SK-N-SH (cell line): ENCODE measurements around the gene RBP5. TPM values are rescaled to one million over a fixed set of nuclear protein-coding genes. Genes with fewer than 3 reads are reported as not detected.

Source experiments
- CTCF ChIA-PET: fragments of 300-600, 350-600 bp; formaldehyde crosslinking; extraction: SDS; loops from one replicate; lab custom pipeline; 2021; lab: Yijun Ruan, JAX
- POLR2A ChIA-PET: fragments of 350-600 bp; sonication (Branson Sonifier 250); formaldehyde crosslinking; extraction: SDS; loops from one replicate; lab custom pipeline; 2020; ENCODE audit warnings: antibody characterized with exemption, inconsistent platforms; lab: Yijun Ruan, JAX
- DNase-seq: peaks from one replicate; pipeline ENCODE4 v3.0.0; 2012
- H2AFZ ChIP-seq: fragments of 200-600 bp; sonication (generic); 2 replicates; pipeline ENCODE4 v1.8.1; 2016; ENCODE audit warnings: antibody characterized with exemption, mild to moderate bottlenecking, low read depth
- H3F3A ChIP-seq: fragments of 200-600 bp; sonication (generic); replicated peaks from 2 replicates; pipeline ENCODE3; 2016; ENCODE audit warnings: antibody characterized with exemption, mild to moderate bottlenecking; ENCODE audit not compliant: insufficient read depth
- H3K27ac ChIP-seq, 2 experiments: fragments of 200-500 bp in 1 of 2; fragments of 200-600 bp in 1 of 2; sonication (Bioruptor generic) in 1 of 2; sonication (generic), shearing (Covaris generic) in 1 of 2; 2 replicates each; pipeline versions ENCODE4 v1.5.1 to v1.6.1; 2014 to 2016; ENCODE audit warnings: low read depth in 2 of 2, inconsistent platforms in 1 of 2, low read length in 1 of 2, mild to moderate bottlenecking in 1 of 2, mixed read lengths in 1 of 2
- H3K27me3 ChIP-seq: fragments of 200-600 bp; sonication (generic), shearing (Covaris generic); 2 replicates; pipeline ENCODE4 v1.6.1; 2016; ENCODE audit warnings: mixed run types; ENCODE audit not compliant: insufficient read depth
- H3K36me3 ChIP-seq, 2 experiments: fragments of 200-500 bp in 1 of 2; fragments of 200-600 bp in 1 of 2; sonication (Bioruptor generic) in 1 of 2; sonication (generic) in 1 of 2; replicated peaks in 1 of 2; 2 replicates each; pipeline versions ENCODE3 to v1.5.1; 2014 to 2016; ENCODE audit warnings: low read length in 1 of 2, mild to moderate bottlenecking in 1 of 2; ENCODE audit not compliant: insufficient read depth in 2 of 2, control insufficient read depth in 1 of 2
- H3K4me1 ChIP-seq, 2 experiments: fragments of 200-500 bp in 1 of 2; fragments of 200-600 bp in 1 of 2; sonication (Bioruptor generic) in 1 of 2; sonication (generic), shearing (Covaris generic) in 1 of 2; 2 replicates each; pipeline versions ENCODE4 v1.5.1 to v1.6.1; 2014 to 2016; ENCODE audit warnings: low read depth in 1 of 2, low read length in 1 of 2, mixed run types in 1 of 2; ENCODE audit not compliant: insufficient read depth in 2 of 2, control insufficient read depth in 1 of 2
- H3K4me2 ChIP-seq: fragments of 200-600 bp; sonication (generic), shearing (Covaris generic); 2 replicates; pipeline ENCODE4 v1.6.1; 2017; ENCODE audit warnings: mixed run types
- H3K4me3 ChIP-seq, 2 experiments: fragments of 200-500 bp in 1 of 2; fragments of 200-600 bp in 1 of 2; sonication (Bioruptor generic) in 1 of 2; sonication (generic), shearing (Covaris generic) in 1 of 2; 2 replicates each; pipeline versions ENCODE4 v1.5.1 to v1.8.1; 2014 to 2016; ENCODE audit warnings: low read depth in 2 of 2, inconsistent platforms in 1 of 2, low read length in 1 of 2, mild to moderate bottlenecking in 1 of 2, mixed read lengths in 1 of 2, moderate library complexity in 1 of 2
- H3K79me2 ChIP-seq: fragments of 200-600 bp; sonication (generic); 2 replicates; pipeline ENCODE4 v1.8.1; 2017; ENCODE audit warnings: mild to moderate bottlenecking; ENCODE audit not compliant: insufficient read depth
- H3K9ac ChIP-seq: fragments of 200-600 bp; sonication (generic); 2 replicates; pipeline ENCODE4 v1.6.1; 2017; ENCODE audit warnings: mixed run types
- H3K9me2 ChIP-seq: fragments of 200-600 bp; sonication (generic); 2 replicates; pipeline ENCODE4 v1.6.1; 2017; ENCODE audit warnings: mixed run types
- H3K9me3 ChIP-seq: fragments of 200-600 bp; sonication (generic); 2 replicates; pipeline ENCODE4 v1.6.1; 2017; ENCODE audit warnings: mixed run types, mild to moderate bottlenecking, moderate library complexity
- H4K20me1 ChIP-seq: fragments of 200-600 bp; sonication (generic); 2 replicates; pipeline ENCODE4 v1.6.1; 2017; ENCODE audit warnings: mild to moderate bottlenecking, mixed run types; ENCODE audit not compliant: insufficient read depth
- EZH2phosphoT487 ChIP-seq: fragments of 200-600 bp; sonication (generic); IDR thresholded peaks from 2 replicates; pipeline ENCODE4 v1.6.1; 2017; ENCODE audit warnings: low read depth, mixed run types, mild to moderate bottlenecking, antibody characterized with exemption, moderate library complexity, borderline replicate concordance
- FOXJ3 ChIP-seq: sonication (generic); formaldehyde crosslinking; IDR thresholded peaks from 2 replicates; pipeline ENCODE4 v1.5.1; 2020; ENCODE audit warnings: mild to moderate bottlenecking, missing genetic modification reagents
- GABPA ChIP-seq: IDR thresholded peaks from 2 replicates; pipeline ENCODE4 v1.4.0; 2012; ENCODE audit warnings: low read depth, mild to moderate bottlenecking
- MXI1 ChIP-seq: IDR thresholded peaks from 2 replicates; pipeline ENCODE4 v1.6.1; 2012; ENCODE audit warnings: mild to moderate bottlenecking, low read depth, low read length, improper control_type of control experiment
- NRF1 ChIP-seq: IDR thresholded peaks from 2 replicates; pipeline ENCODE4 v1.6.1; 2012; ENCODE audit warnings: low read depth, mild to moderate bottlenecking, low read length
- RAD21 ChIP-seq: IDR thresholded peaks from 2 replicates; pipeline ENCODE4 v1.6.1; 2012; ENCODE audit warnings: mild to moderate bottlenecking, low read length
- RFX5 ChIP-seq: IDR thresholded peaks from 2 replicates; pipeline ENCODE4 v1.6.1; 2012; ENCODE audit warnings: mild to moderate bottlenecking, improper control_type of control experiment, low read length
- RXRA ChIP-seq: IDR thresholded peaks from 2 replicates; pipeline ENCODE4 v1.4.0; 2012; ENCODE audit warnings: low read depth, mild to moderate bottlenecking, borderline replicate concordance
- SIN3A ChIP-seq: IDR thresholded peaks from 2 replicates; pipeline ENCODE4 v1.6.1; 2012; ENCODE audit warnings: low read depth, mild to moderate bottlenecking, low read length, moderate library complexity, borderline replicate concordance
- SMC3 ChIP-seq: IDR thresholded peaks from 2 replicates; pipeline ENCODE4 v1.6.1; 2012; ENCODE audit warnings: low read depth, low read length, improper control_type of control experiment
- TAF1 ChIP-seq: IDR thresholded peaks from 2 replicates; pipeline ENCODE4 v1.6.1; 2012; ENCODE audit warnings: low read depth, mild to moderate bottlenecking, low read length, moderate library complexity, borderline replicate concordance
- TEAD4 ChIP-seq: IDR thresholded peaks from 2 replicates; pipeline ENCODE4 v1.4.0; 2012; ENCODE audit warnings: mild to moderate bottlenecking, borderline replicate concordance; ENCODE audit not compliant: insufficient read depth
- WGBS: methylation state at CpG from one replicate; pipeline ENCODE4 v1.1.6; 2017; ENCODE audit warnings: low lambda C conversion rate; 5-methylcytosine and 5-hydroxymethylcytosine counted together
- polyA plus RNA-seq, 3 experiments: library from polyadenylated mRNA; depleted of rRNA; stranded (reverse); fragments of >200 nt; gene quantifications; 2 replicates each; pipeline ENCODE4 v1.2.3, GENCODE V29; 2012
- TF ChIP-seq, protein P1 (sequence below): fragments of 200-600 bp; sonication (generic); IDR thresholded peaks from 2 replicates; pipeline ENCODE4 v1.6.1; 2017; ENCODE audit warnings: antibody characterized with exemption, mild to moderate bottlenecking, moderate library complexity
- TF ChIP-seq, protein P2 (sequence below): fragments of 150-350 bp; IDR thresholded peaks from 2 replicates; pipeline ENCODE4 v1.6.1; 2017; ENCODE audit warnings: antibody characterized with exemption, low read length, low read depth, borderline replicate concordance
- TF ChIP-seq, protein P3 (sequence below): IDR thresholded peaks from 2 replicates; pipeline ENCODE4 v1.6.1; 2012; ENCODE audit warnings: mild to moderate bottlenecking, low read depth, low read length, moderate library complexity
- TF ChIP-seq, protein P4 (sequence below): IDR thresholded peaks from 2 replicates; pipeline ENCODE4; 2012

Gene RBP5
- polyA plus RNA-seq, 1 of the 3 experiments (the other 2 are of a cell fraction): 0.12 TPM

DNA sequence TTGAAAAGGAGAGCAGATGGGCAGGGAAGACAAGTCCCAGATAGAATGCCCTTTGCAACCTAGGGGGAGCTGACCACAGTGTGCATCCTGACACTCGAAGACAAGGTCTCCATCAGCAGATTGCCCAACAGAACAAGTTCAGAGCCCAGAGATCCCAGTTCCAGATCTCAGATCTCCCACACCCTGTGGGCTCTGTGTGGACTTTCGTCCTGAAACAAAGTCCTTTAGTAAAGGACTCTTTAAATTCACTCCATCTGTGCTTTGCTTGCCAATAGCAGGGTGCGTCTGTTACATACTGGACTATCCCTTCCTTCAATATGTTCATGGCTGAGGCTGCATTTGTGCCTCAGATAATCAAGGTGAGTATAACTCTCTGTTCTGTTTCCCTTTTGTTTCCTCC, 11.0 kb downstream of the RBP5 start:
- POLR2A ChIA-PET: no interaction called here
- no peaks in the 10 kb centered on the region for H3K9me2 ChIP-seq
- H3K4me3 ChIP-seq: no peak overlapping the region
- peaks cover 0 to 8% of the 10 kb centered on the region in 2 experiments; a peak in 2 of 4 replicates for H3K4me1 ChIP-seq
- no peak for TF ChIP-seq RXRA
- TF ChIP-seq, protein P1, sequence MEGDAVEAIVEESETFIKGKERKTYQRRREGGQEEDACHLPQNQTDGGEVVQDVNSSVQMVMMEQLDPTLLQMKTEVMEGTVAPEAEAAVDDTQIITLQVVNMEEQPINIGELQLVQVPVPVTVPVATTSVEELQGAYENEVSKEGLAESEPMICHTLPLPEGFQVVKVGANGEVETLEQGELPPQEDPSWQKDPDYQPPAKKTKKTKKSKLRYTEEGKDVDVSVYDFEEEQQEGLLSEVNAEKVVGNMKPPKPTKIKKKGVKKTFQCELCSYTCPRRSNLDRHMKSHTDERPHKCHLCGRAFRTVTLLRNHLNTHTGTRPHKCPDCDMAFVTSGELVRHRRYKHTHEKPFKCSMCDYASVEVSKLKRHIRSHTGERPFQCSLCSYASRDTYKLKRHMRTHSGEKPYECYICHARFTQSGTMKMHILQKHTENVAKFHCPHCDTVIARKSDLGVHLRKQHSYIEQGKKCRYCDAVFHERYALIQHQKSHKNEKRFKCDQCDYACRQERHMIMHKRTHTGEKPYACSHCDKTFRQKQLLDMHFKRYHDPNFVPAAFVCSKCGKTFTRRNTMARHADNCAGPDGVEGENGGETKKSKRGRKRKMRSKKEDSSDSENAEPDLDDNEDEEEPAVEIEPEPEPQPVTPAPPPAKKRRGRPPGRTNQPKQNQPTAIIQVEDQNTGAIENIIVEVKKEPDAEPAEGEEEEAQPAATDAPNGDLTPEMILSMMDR: no peak
- no peak for TF ChIP-seq MXI1
- TF ChIP-seq TAF1: no peak
- TF ChIP-seq SIN3A: no peak
- H3K9me3 ChIP-seq: no peaks in the 10 kb centered on the region
- CTCF ChIA-PET: interaction anchor here (1.2 kb wide), 1 partner anchor 9 kb away, joined by 3 read pairs; the partner anchor contains the start of gene C1RL
- H4K20me1 ChIP-seq: no peaks in the 10 kb centered on the region
- peaks cover 10% of the 10 kb centered on the region; the same call in 1 of the 2 replicates for H3K27me3 ChIP-seq
- H3K9ac ChIP-seq: no peak overlapping the region
- no peaks in the 10 kb centered on the region for H3K79me2 ChIP-seq
- no peak overlapping the region for H2AFZ ChIP-seq
- no peak overlapping the region for H3K27ac ChIP-seq
- no peak overlapping the region for H3K4me2 ChIP-seq
- H3F3A ChIP-seq: no peaks in the 10 kb centered on the region
- H3K36me3 ChIP-seq: no peaks in the 10 kb centered on the region
- 63% methylated on average over 3 of the region's 3 CpGs for WGBS
- no peak for DNase-seq

DNA sequence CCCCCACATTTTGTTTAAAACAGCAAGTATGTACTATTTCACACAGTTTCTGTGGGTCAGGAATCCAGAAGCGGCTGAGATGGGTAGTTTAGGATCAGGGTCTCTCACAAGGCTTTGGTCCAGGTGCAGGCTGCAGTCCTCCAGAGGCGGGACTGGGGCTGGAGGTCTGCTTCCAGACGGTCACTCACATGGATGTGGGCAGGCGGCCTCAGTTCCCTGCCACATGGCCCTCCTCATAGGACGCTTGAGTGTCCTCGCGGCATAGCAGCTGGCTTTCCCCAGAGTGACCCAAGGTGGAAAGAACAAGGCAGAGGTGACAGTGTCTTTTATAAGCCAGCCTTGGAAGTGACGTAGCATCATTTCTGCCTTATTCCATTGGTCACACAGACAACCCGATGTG, 11.8 kb downstream of the RBP5 start:
- peaks cover 0 to 8% of the 10 kb centered on the region in 2 experiments; a peak in 2 of 4 replicates for H3K4me1 ChIP-seq
- no peaks in the 10 kb centered on the region for H3K79me2 ChIP-seq
- H3K9me2 ChIP-seq: no peaks in the 10 kb centered on the region
- POLR2A ChIA-PET: no interaction called here
- H3K9me3 ChIP-seq: no peaks in the 10 kb centered on the region
- CTCF ChIA-PET: no interaction called here
- H3K36me3 ChIP-seq: no peaks in the 10 kb centered on the region
- H3K4me3 ChIP-seq: no peak overlapping the region
- no peak for DNase-seq
- H3K9ac ChIP-seq: no peak overlapping the region
- no peaks in the 10 kb centered on the region for H4K20me1 ChIP-seq
- H2AFZ ChIP-seq: no peak overlapping the region
- no peak overlapping the region for H3K27ac ChIP-seq
- 82% methylated on average over 9 of the region's 9 CpGs for WGBS
- H3K4me2 ChIP-seq: no peak overlapping the region
- H3F3A ChIP-seq: no peaks in the 10 kb centered on the region
- H3K27me3 ChIP-seq: peaks cover 10% of the 10 kb centered on the region; the same call in 1 of the 2 replicates
- TF ChIP-seq TEAD4: no peak
- TF ChIP-seq NRF1: no peak
- TF ChIP-seq, protein P2, sequence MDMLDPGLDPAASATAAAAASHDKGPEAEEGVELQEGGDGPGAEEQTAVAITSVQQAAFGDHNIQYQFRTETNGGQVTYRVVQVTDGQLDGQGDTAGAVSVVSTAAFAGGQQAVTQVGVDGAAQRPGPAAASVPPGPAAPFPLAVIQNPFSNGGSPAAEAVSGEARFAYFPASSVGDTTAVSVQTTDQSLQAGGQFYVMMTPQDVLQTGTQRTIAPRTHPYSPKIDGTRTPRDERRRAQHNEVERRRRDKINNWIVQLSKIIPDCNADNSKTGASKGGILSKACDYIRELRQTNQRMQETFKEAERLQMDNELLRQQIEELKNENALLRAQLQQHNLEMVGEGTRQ: no peak
- no peak for TF ChIP-seq MXI1
- no peak for TF ChIP-seq GABPA
- no peak for TF ChIP-seq FOXJ3 (CRISPR knock-in tag)
- TF ChIP-seq, protein P3, sequence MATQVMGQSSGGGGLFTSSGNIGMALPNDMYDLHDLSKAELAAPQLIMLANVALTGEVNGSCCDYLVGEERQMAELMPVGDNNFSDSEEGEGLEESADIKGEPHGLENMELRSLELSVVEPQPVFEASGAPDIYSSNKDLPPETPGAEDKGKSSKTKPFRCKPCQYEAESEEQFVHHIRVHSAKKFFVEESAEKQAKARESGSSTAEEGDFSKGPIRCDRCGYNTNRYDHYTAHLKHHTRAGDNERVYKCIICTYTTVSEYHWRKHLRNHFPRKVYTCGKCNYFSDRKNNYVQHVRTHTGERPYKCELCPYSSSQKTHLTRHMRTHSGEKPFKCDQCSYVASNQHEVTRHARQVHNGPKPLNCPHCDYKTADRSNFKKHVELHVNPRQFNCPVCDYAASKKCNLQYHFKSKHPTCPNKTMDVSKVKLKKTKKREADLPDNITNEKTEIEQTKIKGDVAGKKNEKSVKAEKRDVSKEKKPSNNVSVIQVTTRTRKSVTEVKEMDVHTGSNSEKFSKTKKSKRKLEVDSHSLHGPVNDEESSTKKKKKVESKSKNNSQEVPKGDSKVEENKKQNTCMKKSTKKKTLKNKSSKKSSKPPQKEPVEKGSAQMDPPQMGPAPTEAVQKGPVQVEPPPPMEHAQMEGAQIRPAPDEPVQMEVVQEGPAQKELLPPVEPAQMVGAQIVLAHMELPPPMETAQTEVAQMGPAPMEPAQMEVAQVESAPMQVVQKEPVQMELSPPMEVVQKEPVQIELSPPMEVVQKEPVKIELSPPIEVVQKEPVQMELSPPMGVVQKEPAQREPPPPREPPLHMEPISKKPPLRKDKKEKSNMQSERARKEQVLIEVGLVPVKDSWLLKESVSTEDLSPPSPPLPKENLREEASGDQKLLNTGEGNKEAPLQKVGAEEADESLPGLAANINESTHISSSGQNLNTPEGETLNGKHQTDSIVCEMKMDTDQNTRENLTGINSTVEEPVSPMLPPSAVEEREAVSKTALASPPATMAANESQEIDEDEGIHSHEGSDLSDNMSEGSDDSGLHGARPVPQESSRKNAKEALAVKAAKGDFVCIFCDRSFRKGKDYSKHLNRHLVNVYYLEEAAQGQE: no peak
- TF ChIP-seq RFX5: no peak
- no peak for TF ChIP-seq SMC3
- TF ChIP-seq, protein P1: no peak
- TF ChIP-seq, protein P4, sequence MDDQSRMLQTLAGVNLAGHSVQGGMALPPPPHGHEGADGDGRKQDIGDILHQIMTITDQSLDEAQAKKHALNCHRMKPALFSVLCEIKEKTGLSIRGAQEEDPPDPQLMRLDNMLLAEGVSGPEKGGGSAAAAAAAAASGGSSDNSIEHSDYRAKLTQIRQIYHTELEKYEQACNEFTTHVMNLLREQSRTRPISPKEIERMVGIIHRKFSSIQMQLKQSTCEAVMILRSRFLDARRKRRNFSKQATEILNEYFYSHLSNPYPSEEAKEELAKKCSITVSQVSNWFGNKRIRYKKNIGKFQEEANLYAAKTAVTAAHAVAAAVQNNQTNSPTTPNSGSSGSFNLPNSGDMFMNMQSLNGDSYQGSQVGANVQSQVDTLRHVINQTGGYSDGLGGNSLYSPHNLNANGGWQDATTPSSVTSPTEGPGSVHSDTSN: no peak
- no peak for TF ChIP-seq EZH2phosphoT487
- no peak for TF ChIP-seq RAD21
